MCF 10A (cell line): ENCODE results near the gene TP53TG5. TPM values are rescaled to one million over a fixed set of nuclear protein-coding genes. Genes with fewer than 3 reads are reported as not detected.
"Not testable (repeated sequence)": the region's sequence is repeated elsewhere in the genome, so short reads cannot be mapped to it uniquely, and the experiment has no call there.

Experiments used
- BruUV-seq: library from RNA; stranded (reverse); fragments of 400-500 nt; replicated peaks from 2 replicates; lab custom pipeline; 2021; lab: Mats Ljungman, UMichigan
- CTCF ChIA-PET: fragments of 300-600 bp; sonication (Branson Sonifier 250); formaldehyde crosslinking; extraction: SDS; loops from one replicate; lab custom pipeline; 2021; ENCODE audit warnings: antibody characterized with exemption, inconsistent platforms; lab: Yijun Ruan, JAX
- POLR2A ChIA-PET: fragments of 300-600, 350-650 bp; sonication (Branson Sonifier 250); formaldehyde crosslinking; extraction: SDS; loops from one replicate; lab custom pipeline; 2020; ENCODE audit warnings: antibody characterized with exemption, inconsistent platforms; lab: Yijun Ruan, JAX
- DNase-seq: peaks from one replicate; pipeline ENCODE4 v3.0.0-alpha.2; 2018; ENCODE audit not compliant: unreplicated experiment
- H3K27ac Mint-ChIP-seq: one replicate; pipeline ENCODE4 v1.8.0; 2022; ENCODE audit warnings: mild to moderate bottlenecking, low read depth, mixed read lengths; ENCODE audit not compliant: unreplicated experiment
- H3K27me3 Mint-ChIP-seq: one replicate; pipeline ENCODE4 v1.8.0; 2022; ENCODE audit warnings: mixed read lengths; ENCODE audit not compliant: insufficient read depth, unreplicated experiment
- H3K36me3 Mint-ChIP-seq: one replicate; pipeline ENCODE4 v1.8.0; 2022; ENCODE audit warnings: mild to moderate bottlenecking, moderate library complexity, mixed read lengths; ENCODE audit not compliant: insufficient read depth, unreplicated experiment
- H3K4me1 Mint-ChIP-seq: one replicate; pipeline ENCODE4 v1.8.0; 2022; ENCODE audit warnings: mixed read lengths; ENCODE audit not compliant: insufficient read depth, unreplicated experiment
- H3K4me3 Mint-ChIP-seq: one replicate; pipeline ENCODE4 v1.8.0; 2022; ENCODE audit warnings: mild to moderate bottlenecking, moderate library complexity, mixed read lengths; ENCODE audit not compliant: unreplicated experiment
- H3K9me3 Mint-ChIP-seq: one replicate; pipeline ENCODE4 v1.8.0; 2022; ENCODE audit warnings: mixed read lengths; ENCODE audit not compliant: unreplicated experiment
- intact Hi-C: fragments of 100-400 bp; cut with micrococcal nuclease; formaldehyde crosslinking; loops from 2 replicates; pipeline ENCODE4 v1.14.1; 2022
- total RNA-seq: library from RNA; stranded (reverse); gene quantifications from 2 replicates; pipeline ENCODE4 v1.2.3, GENCODE V29; 2022
- TF ChIP-seq, protein P1 (sequence below): fragments of 200-600 bp; IDR thresholded peaks from one replicate; pipeline ENCODE4 v1.8.0; 2022; ENCODE audit warnings: antibody characterized with exemption, mild to moderate bottlenecking; ENCODE audit not compliant: unreplicated experiment

The TP53TG5 gene
- total RNA-seq, 1 experiment from 2014 or later: not detected

- Mint-ChIP-seq H3K27ac (no peak overlapping the region), H3K4me3 (no peak overlapping the region), H3K27me3 (no peaks in the 10 kb centered on the region), H3K4me1 (peaks cover 31% of the 10 kb centered on the region), H3K9me3 (no peaks in the 10 kb centered on the region), H3K36me3 (no peaks in the 10 kb centered on the region)
- CTCF ChIA-PET: interaction anchor here (0.9 to 1.1 kb wide), 2 partner anchors 35 to 62 kb away, joined by 5 to 6 read pairs; partner anchors contain the start of gene PIGT
- DNase-seq: no peak
- intact Hi-C loops: no loop called here
- TF ChIP-seq, protein P1, sequence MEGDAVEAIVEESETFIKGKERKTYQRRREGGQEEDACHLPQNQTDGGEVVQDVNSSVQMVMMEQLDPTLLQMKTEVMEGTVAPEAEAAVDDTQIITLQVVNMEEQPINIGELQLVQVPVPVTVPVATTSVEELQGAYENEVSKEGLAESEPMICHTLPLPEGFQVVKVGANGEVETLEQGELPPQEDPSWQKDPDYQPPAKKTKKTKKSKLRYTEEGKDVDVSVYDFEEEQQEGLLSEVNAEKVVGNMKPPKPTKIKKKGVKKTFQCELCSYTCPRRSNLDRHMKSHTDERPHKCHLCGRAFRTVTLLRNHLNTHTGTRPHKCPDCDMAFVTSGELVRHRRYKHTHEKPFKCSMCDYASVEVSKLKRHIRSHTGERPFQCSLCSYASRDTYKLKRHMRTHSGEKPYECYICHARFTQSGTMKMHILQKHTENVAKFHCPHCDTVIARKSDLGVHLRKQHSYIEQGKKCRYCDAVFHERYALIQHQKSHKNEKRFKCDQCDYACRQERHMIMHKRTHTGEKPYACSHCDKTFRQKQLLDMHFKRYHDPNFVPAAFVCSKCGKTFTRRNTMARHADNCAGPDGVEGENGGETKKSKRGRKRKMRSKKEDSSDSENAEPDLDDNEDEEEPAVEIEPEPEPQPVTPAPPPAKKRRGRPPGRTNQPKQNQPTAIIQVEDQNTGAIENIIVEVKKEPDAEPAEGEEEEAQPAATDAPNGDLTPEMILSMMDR: no peak
- no TSS peak for BruUV-seq
- POLR2A ChIA-PET: interaction anchor here (34.6 to 37.4 kb wide), 2 partner anchors 7 to 18 kb away, joined by 1328 read pairs; partner anchors contain the start of genes SDC4 and SYS1
Measured at GRCh38 chr20:45353746-45354145, 24.4 kb downstream of the TP53TG5 start.

- no peak for DNase-seq
- POLR2A ChIA-PET: interaction anchor here (34.6 to 37.4 kb wide), 2 partner anchors 8 to 17 kb away, joined by 1328 read pairs; partner anchors contain the start of genes SDC4 and SYS1
- H3K27ac Mint-ChIP-seq: no peak overlapping the region
- BruUV-seq: no TSS peak
- H3K4me3 Mint-ChIP-seq: no peak overlapping the region
- H3K36me3 Mint-ChIP-seq: no peaks in the 10 kb centered on the region
- CTCF ChIA-PET: interaction anchor here (0.5 to 1.4 kb wide), 9 partner anchors 9 to 395 kb away, joined by 3 to 6 read pairs (median 3); partner anchors contain the start of gene SYS1
- no peaks in the 10 kb centered on the region for H3K27me3 Mint-ChIP-seq
- TF ChIP-seq, protein P1: no peak
- peaks cover 22% of the 10 kb centered on the region for H3K4me1 Mint-ChIP-seq
- intact Hi-C loops: no loop called here
- no peaks in the 10 kb centered on the region for H3K9me3 Mint-ChIP-seq
Measured at GRCh38 chr20:45352729-45353128, 25.4 kb downstream of the TP53TG5 start.

DNA sequence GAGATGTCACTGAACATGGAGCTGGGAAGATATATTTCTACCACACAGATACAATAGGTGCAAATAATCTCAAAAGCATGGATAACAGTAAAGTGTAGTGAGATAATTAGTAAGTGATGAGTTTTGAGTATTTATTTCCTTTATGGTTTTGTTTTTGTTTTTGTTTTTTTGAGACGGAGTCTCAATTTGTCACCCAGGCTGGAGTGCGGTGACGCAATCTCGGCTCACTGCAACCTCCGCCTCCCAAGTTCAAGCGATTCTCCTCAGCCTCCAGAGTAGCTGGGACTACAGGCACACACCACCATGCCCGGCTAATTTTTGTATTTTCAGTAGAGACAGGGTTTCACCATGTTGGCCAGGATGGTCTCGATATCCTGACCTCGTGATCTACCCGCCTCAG is 27.3 kb downstream of the TP53TG5 start:
- peaks cover 22% of the 10 kb centered on the region for H3K4me1 Mint-ChIP-seq
- BruUV-seq, H3K9me3 Mint-ChIP-seq, H3K36me3 Mint-ChIP-seq, DNase-seq, H3K27me3 Mint-ChIP-seq, intact Hi-C loops, H3K4me3 Mint-ChIP-seq, H3K27ac Mint-ChIP-seq: not testable (repeated sequence)
- CTCF ChIA-PET: interaction anchor here (1.1 to 1.5 kb wide), 3 partner anchors 10 to 28 kb away, joined by 3 to 6 read pairs (median 5); partner anchors contain the start of gene SYS1
- POLR2A ChIA-PET: interaction anchor here (1.0 to 37.4 kb wide), 3 partner anchors 9 to 65 kb away, joined by 4 to 1328 read pairs (median 1328); partner anchors contain the start of genes PIGT, SDC4 and SYS1

- no peaks in the 10 kb centered on the region for H3K36me3 Mint-ChIP-seq
- H3K4me3 Mint-ChIP-seq: no peak overlapping the region
- intact Hi-C loops: no loop called here
- no peak overlapping the region for H3K27ac Mint-ChIP-seq
- TF ChIP-seq, protein P1: no peak
- DNase-seq: no peak
- peaks cover 22% of the 10 kb centered on the region for H3K4me1 Mint-ChIP-seq
- no peaks in the 10 kb centered on the region for H3K27me3 Mint-ChIP-seq
- no TSS peak for BruUV-seq
- POLR2A ChIA-PET: interaction anchor here (34.6 to 37.4 kb wide), 2 partner anchors 10 to 14 kb away, joined by 1328 read pairs; partner anchors contain the start of genes SDC4 and SYS1
- H3K9me3 Mint-ChIP-seq: no peaks in the 10 kb centered on the region
- CTCF ChIA-PET: no interaction called here
Measured at GRCh38 chr20:45350217-45350616, 27.9 kb downstream of the TP53TG5 start.
